GDM1 (cell line): ENCODE data around the gene INSYN1.

Experiments used
- DNase-seq: peaks from one replicate; lab custom pipeline; 2025; lab: John Stamatoyannopoulos, UW

Gene INSYN1

GRCh38 chr15:73685981-73686380 lies 67.2 kb downstream of the INSYN1 start:
- DNase-seq, result no peak
